ENCODE results near the gene ATP6V1C2. TPM values are rescaled to one million over a fixed set of nuclear protein-coding genes. Genes with fewer than 3 reads are reported as not detected.

ATP6V1C2 gene
- total RNA-seq, 1 experiment from 2014 or later = 2.0 TPM

DNA sequence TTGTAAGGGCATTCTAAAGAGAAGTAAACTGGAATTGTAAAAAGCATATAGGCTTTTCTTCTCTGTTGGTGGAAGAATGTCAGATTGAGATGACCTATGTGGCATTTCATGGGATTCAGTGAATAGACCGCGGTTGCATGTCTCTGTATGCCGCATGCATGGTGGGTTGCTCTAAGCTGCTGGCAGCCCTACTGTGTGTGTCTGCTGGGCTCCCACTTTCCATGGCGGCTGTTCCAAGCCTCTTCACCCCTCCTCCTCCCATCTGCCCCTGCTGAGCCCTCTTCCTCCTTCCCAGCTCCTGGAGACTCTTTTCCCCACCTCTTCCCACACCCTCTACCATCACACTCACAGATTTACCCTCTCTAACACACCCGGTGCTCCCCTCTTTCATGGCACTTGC is 12.6 kb downstream of the ATP6V1C2 start (continued):
- TF ChIP-seq, protein P1, sequence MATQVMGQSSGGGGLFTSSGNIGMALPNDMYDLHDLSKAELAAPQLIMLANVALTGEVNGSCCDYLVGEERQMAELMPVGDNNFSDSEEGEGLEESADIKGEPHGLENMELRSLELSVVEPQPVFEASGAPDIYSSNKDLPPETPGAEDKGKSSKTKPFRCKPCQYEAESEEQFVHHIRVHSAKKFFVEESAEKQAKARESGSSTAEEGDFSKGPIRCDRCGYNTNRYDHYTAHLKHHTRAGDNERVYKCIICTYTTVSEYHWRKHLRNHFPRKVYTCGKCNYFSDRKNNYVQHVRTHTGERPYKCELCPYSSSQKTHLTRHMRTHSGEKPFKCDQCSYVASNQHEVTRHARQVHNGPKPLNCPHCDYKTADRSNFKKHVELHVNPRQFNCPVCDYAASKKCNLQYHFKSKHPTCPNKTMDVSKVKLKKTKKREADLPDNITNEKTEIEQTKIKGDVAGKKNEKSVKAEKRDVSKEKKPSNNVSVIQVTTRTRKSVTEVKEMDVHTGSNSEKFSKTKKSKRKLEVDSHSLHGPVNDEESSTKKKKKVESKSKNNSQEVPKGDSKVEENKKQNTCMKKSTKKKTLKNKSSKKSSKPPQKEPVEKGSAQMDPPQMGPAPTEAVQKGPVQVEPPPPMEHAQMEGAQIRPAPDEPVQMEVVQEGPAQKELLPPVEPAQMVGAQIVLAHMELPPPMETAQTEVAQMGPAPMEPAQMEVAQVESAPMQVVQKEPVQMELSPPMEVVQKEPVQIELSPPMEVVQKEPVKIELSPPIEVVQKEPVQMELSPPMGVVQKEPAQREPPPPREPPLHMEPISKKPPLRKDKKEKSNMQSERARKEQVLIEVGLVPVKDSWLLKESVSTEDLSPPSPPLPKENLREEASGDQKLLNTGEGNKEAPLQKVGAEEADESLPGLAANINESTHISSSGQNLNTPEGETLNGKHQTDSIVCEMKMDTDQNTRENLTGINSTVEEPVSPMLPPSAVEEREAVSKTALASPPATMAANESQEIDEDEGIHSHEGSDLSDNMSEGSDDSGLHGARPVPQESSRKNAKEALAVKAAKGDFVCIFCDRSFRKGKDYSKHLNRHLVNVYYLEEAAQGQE (IDR thresholded peaks at IDR 0.05; ENCODE audit: low read depth) = no peak
- TF ChIP-seq, protein P2, sequence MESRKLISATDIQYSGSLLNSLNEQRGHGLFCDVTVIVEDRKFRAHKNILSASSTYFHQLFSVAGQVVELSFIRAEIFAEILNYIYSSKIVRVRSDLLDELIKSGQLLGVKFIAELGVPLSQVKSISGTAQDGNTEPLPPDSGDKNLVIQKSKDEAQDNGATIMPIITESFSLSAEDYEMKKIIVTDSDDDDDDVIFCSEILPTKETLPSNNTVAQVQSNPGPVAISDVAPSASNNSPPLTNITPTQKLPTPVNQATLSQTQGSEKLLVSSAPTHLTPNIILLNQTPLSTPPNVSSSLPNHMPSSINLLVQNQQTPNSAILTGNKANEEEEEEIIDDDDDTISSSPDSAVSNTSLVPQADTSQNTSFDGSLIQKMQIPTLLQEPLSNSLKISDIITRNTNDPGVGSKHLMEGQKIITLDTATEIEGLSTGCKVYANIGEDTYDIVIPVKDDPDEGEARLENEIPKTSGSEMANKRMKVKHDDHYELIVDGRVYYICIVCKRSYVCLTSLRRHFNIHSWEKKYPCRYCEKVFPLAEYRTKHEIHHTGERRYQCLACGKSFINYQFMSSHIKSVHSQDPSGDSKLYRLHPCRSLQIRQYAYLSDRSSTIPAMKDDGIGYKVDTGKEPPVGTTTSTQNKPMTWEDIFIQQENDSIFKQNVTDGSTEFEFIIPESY (IDR thresholded peaks at IDR 0.05; ENCODE audit: extremely low read depth, insufficient replicate concordance, low read length) = no peak
- TF ChIP-seq TCF7L2 (IDR thresholded peaks at IDR 0.05; ENCODE audit: borderline replicate concordance, extremely low read depth, insufficient read depth, insufficient read length) = no peak

DNA sequence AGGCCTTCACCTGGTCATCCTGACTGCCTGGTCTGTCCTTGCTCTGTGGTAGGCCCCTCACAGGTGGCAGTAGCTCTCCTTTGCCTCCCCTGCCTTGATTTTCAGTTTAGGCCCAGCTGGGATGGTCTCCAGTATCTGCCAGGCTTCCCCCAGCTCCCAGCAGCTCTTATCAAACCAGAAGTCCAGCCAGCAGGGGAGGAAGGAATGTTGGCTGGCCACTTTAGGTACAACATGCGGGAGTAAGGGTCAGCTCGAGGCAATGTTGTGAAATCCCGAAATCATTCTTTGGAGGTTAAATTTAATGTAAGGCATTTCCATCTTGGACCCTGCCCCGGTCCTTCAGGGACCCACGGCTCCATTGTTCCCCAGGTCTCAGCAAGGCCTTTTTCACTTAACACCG is 16.8 kb downstream of the ATP6V1C2 start:
- Histone ChIP-seq H3K79me2 (ENCODE audit: insufficient read depth, low read length) (no peaks in the 10 kb centered on the region), H3K36me3 (ENCODE audit: control insufficient read depth in 1 of 2, insufficient read depth in 2 of 2, low read length in 2 of 2) (no peaks in the 10 kb centered on the region), H3K9ac (ENCODE audit: low read length) (no peak overlapping the region), H2AFZ (ENCODE audit: low read depth, low read length, poor library complexity, severe bottlenecking) (no peak overlapping the region), H3K9me2 (ENCODE audit: insufficient read depth) (no peaks in the 10 kb centered on the region), H3K4me3 (replicated peaks in 1 of 2; ENCODE audit: low read depth in 1 of 2, low read length in 2 of 2) (no peak overlapping the region), H4K20me1 (ENCODE audit: insufficient read depth) (no peaks in the 10 kb centered on the region), H3K4me2 (ENCODE audit: low read length) (no peak overlapping the region), H3K9me3 (ENCODE audit: control insufficient read depth in 1 of 2, insufficient read depth in 1 of 2, low read depth in 1 of 2, low read length in 2 of 2) (no peaks in the 10 kb centered on the region), H3K4me1 (ENCODE audit: control insufficient read depth in 1 of 2, insufficient read depth in 2 of 2, low read length in 2 of 2) (peaks cover 0 to 6% of the 10 kb centered on the region in 2 experiments; a peak in 1 of 4 replicates), H3K27me3 (ENCODE audit: insufficient read depth, low read length) (no peaks in the 10 kb centered on the region), H3K27ac (ENCODE audit: low read depth, low read length) (no peak overlapping the region)
- RAD21 ChIA-PET (ENCODE audit: low non-redundant PET in 1 of 2, low total read pairs in 2 of 2, uncharacterized antibody in 2 of 2, unreplicated experiment in 2 of 2) = interaction anchor here in 1 of 2 experiments (0.6 kb wide), 1 partner anchor 71 kb away, joined by 6 read pairs; no protein-coding TSS in a partner anchor
- DNase-seq (ENCODE audit: low read depth, low spot score) (no peak), ATAC-seq (no peak)
- TF ChIP-seq POLR2A (IDR thresholded peaks at IDR 0.05; ENCODE audit: borderline replicate concordance, extremely low read depth, insufficient read depth, insufficient read length) (no peak), EZH2phosphoT487 (IDR thresholded peaks at IDR 0.05; ENCODE audit: borderline replicate concordance) (no peak), SP1 (IDR thresholded peaks at IDR 0.05; ENCODE audit: low read depth) (no peak), FOSL1 (IDR thresholded peaks at IDR 0.05; ENCODE audit: low read depth) (no peak), JUND (IDR thresholded peaks at IDR 0.05) (no peak), CEBPB (IDR thresholded peaks at IDR 0.05; ENCODE audit: low read depth) (no peak), TCF7L2 (IDR thresholded peaks at IDR 0.05; ENCODE audit: borderline replicate concordance, extremely low read depth, insufficient read depth, insufficient read length) (no peak), SRF (IDR thresholded peaks at IDR 0.05; ENCODE audit: low read depth) (no peak), ELF1 (IDR thresholded peaks at IDR 0.05; ENCODE audit: borderline replicate concordance, low read depth) (no peak)
- TF ChIP-seq, protein P3, sequence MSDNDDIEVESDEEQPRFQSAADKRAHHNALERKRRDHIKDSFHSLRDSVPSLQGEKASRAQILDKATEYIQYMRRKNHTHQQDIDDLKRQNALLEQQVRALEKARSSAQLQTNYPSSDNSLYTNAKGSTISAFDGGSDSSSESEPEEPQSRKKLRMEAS (IDR thresholded peaks at IDR 0.05) = no peak
- TF ChIP-seq, protein P2 (IDR thresholded peaks at IDR 0.05; ENCODE audit: extremely low read depth, insufficient replicate concordance, low read length) = no peak
- TF ChIP-seq, protein P1 (IDR thresholded peaks at IDR 0.05; ENCODE audit: low read depth) = no peak
- BruUV-seq (replicated peaks) = no TSS peak
- intact Hi-C loops (cut with micrococcal nuclease) = no loop called here
- POLR2A ChIA-PET = no interaction called here
- CTCF ChIA-PET = no interaction called here

All from HCT116 (cell line).